Body of pancreas (tissue), 4 donors: Measurements from ENCODE around the gene MUC20.
"Not testable (repeated sequence)": the region's sequence is repeated elsewhere in the genome, so short reads cannot be mapped to it uniquely, and the experiment has no call there.

Experiments used
- POLR2A ChIP-seq, 3 donors: fragments of 450-650 bp; IDR thresholded peaks; one replicate each; pipeline ENCODE4 v1.6.1; 2016; ENCODE audit warnings: antibody characterized with exemption in 3 of 3, mild to moderate bottlenecking in 2 of 3
- TF ChIP-seq, protein P1 (sequence below), 7 experiments: fragments of 450-650 bp in 4 of 7; fragments of 200-600 bp in 3 of 7; sonication (generic) in 3 of 7; IDR thresholded peaks; one replicate each; pipeline ENCODE4 v1.5.1; 2016 to 2019; ENCODE audit warnings: antibody characterized with exemption in 7 of 7

DNA sequence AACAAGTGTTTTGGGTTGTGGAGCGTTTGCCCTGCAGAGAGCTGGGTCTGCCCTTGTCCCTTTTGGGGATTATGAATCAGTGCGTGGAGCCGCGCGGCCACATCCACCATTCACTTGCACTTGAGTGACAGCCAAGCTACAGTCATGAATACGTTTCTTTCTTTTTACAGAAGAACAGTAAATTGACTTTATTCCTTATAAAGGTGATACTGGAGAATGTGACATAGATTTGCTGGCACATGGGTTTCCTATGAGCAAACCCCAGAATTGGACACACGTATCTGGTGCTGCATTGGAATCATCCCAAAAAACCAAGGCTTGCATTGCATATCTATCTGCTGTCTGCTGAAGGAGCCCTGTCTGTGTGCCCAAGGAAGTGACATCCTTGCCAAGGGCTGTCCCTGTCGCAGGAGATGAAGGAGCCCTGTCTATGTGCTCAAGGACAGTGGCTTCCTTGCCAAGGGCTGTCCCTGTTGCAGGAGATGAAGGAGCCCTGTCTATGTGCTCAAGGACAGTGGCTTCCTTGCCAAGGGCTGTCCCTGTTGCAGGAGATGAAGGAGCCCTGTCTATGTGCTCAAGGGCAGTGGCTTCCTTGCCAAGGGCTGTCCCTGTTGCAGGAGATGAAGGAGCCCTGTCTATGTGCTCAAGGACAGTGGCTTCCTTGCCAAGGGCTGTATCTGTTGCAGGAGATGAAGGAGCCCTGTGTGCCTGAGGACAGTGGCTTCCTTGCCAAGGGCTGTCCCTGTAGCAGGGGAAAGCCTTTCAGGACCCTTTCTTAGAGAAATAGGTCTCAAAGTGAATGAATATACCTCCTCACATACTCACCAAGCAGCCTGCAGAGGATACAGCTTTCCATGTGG lies 26.3 kb upstream of the MUC20 start:
- TF ChIP-seq, protein P1, sequence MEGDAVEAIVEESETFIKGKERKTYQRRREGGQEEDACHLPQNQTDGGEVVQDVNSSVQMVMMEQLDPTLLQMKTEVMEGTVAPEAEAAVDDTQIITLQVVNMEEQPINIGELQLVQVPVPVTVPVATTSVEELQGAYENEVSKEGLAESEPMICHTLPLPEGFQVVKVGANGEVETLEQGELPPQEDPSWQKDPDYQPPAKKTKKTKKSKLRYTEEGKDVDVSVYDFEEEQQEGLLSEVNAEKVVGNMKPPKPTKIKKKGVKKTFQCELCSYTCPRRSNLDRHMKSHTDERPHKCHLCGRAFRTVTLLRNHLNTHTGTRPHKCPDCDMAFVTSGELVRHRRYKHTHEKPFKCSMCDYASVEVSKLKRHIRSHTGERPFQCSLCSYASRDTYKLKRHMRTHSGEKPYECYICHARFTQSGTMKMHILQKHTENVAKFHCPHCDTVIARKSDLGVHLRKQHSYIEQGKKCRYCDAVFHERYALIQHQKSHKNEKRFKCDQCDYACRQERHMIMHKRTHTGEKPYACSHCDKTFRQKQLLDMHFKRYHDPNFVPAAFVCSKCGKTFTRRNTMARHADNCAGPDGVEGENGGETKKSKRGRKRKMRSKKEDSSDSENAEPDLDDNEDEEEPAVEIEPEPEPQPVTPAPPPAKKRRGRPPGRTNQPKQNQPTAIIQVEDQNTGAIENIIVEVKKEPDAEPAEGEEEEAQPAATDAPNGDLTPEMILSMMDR (IDR thresholded peaks at IDR 0.05) = not testable (repeated sequence)
- TF ChIP-seq POLR2A (IDR thresholded peaks at IDR 0.05) = not testable (repeated sequence)
